ENCODE results near the gene PGM5.

The PGM5 gene

GRCh38 chr9:68482548-68482947, 126.1 kb downstream of the PGM5 start:
- DNase-seq (ENCODE audit: low read depth in 1 of 2, low spot score in 1 of 2) = no peak
- in situ Hi-C loops (cut with HindIII; ENCODE audit: low pct_unique_long_range_greater_than_20kb, low sequenced_read_pairs) = no loop called here
- TF ChIP-seq JUND (IDR thresholded peaks at IDR 0.05; ENCODE audit: low read depth) = no peak

- DNase-seq (ENCODE audit: low read depth in 1 of 2, low spot score in 1 of 2) = no peak
- in situ Hi-C loops (cut with HindIII; ENCODE audit: low pct_unique_long_range_greater_than_20kb, low sequenced_read_pairs) = no loop called here
- TF ChIP-seq JUND (IDR thresholded peaks at IDR 0.05; ENCODE audit: low read depth) = no peak
Observed at GRCh38 chr9:68488126-68488525, 131.7 kb downstream of the PGM5 start.

GRCh38 chr9:68489646-68490045, 133.2 kb downstream of the PGM5 start:
- DNase-seq (ENCODE audit: low read depth in 1 of 2, low spot score in 1 of 2) = no peak
- in situ Hi-C loops (cut with HindIII; ENCODE audit: low pct_unique_long_range_greater_than_20kb, low sequenced_read_pairs) = no loop called here
- TF ChIP-seq JUND (IDR thresholded peaks at IDR 0.05; ENCODE audit: low read depth) = no peak

- in situ Hi-C loops (cut with HindIII; ENCODE audit: low pct_unique_long_range_greater_than_20kb, low sequenced_read_pairs) = no loop called here
- DNase-seq (ENCODE audit: low read depth in 1 of 2, low spot score in 1 of 2) = peak in 1 of 2 experiments; percentile 30
- no peak for TF ChIP-seq JUND (IDR thresholded peaks at IDR 0.05; ENCODE audit: low read depth)
Observed at GRCh38 chr9:68492806-68493205, 136.4 kb downstream of the PGM5 start.

GRCh38 chr9:68493541-68493940, 137.1 kb downstream of the PGM5 start:
- in situ Hi-C loops (cut with HindIII; ENCODE audit: low pct_unique_long_range_greater_than_20kb, low sequenced_read_pairs) = no loop called here

GRCh38 chr9:68493958-68494577, 137.7 kb downstream of the PGM5 start:
- in situ Hi-C loops (cut with HindIII; ENCODE audit: low pct_unique_long_range_greater_than_20kb, low sequenced_read_pairs) = no loop called here
- no peak for TF ChIP-seq JUND (IDR thresholded peaks at IDR 0.05; ENCODE audit: low read depth)
- no peak for DNase-seq (ENCODE audit: low read depth in 1 of 2, low spot score in 1 of 2)

More at GRCh38 chr9:68493541-68493940, 137.1 kb downstream of the PGM5 start:
- no peak for DNase-seq (ENCODE audit: low read depth in 1 of 2, low spot score in 1 of 2)
- TF ChIP-seq JUND (IDR thresholded peaks at IDR 0.05; ENCODE audit: low read depth) = no peak

- in situ Hi-C loops (cut with HindIII; ENCODE audit: low pct_unique_long_range_greater_than_20kb, low sequenced_read_pairs) = no loop called here
- TF ChIP-seq JUND (IDR thresholded peaks at IDR 0.05; ENCODE audit: low read depth) = no peak
- DNase-seq (ENCODE audit: low read depth in 1 of 2, low spot score in 1 of 2) = no peak
Observed at GRCh38 chr9:68495247-68495646, 138.8 kb downstream of the PGM5 start.

GRCh38 chr9:68496356-68496755, 139.9 kb downstream of the PGM5 start:
- in situ Hi-C loops (cut with HindIII; ENCODE audit: low pct_unique_long_range_greater_than_20kb, low sequenced_read_pairs) = no loop called here
- no peak for DNase-seq (ENCODE audit: low read depth in 1 of 2, low spot score in 1 of 2)
- no peak for TF ChIP-seq JUND (IDR thresholded peaks at IDR 0.05; ENCODE audit: low read depth)

GRCh38 chr9:68497629-68498028, 141.2 kb downstream of the PGM5 start:
- TF ChIP-seq JUND (IDR thresholded peaks at IDR 0.05; ENCODE audit: low read depth) = no peak
- DNase-seq (ENCODE audit: low read depth in 1 of 2, low spot score in 1 of 2) = no peak
- in situ Hi-C loops (cut with HindIII; ENCODE audit: low pct_unique_long_range_greater_than_20kb, low sequenced_read_pairs) = no loop called here

GRCh38 chr9:68498816-68499215, 142.4 kb downstream of the PGM5 start:
- no peak for TF ChIP-seq JUND (IDR thresholded peaks at IDR 0.05; ENCODE audit: low read depth)
- in situ Hi-C loops (cut with HindIII; ENCODE audit: low pct_unique_long_range_greater_than_20kb, low sequenced_read_pairs) = no loop called here
- no peak for DNase-seq (ENCODE audit: low read depth in 1 of 2, low spot score in 1 of 2)

- in situ Hi-C loops (cut with HindIII; ENCODE audit: low pct_unique_long_range_greater_than_20kb, low sequenced_read_pairs) = no loop called here
- peak; percentile 81 for TF ChIP-seq JUND (IDR thresholded peaks at IDR 0.05; ENCODE audit: low read depth)
- DNase-seq (ENCODE audit: low read depth in 1 of 2, low spot score in 1 of 2) = peak; percentile 13 to 88
Observed at GRCh38 chr9:68500457-68501381, 144.3 kb downstream of the PGM5 start.

- DNase-seq (ENCODE audit: low read depth in 1 of 2, low spot score in 1 of 2) = no peak
- no peak for TF ChIP-seq JUND (IDR thresholded peaks at IDR 0.05; ENCODE audit: low read depth)
- in situ Hi-C loops (cut with HindIII; ENCODE audit: low pct_unique_long_range_greater_than_20kb, low sequenced_read_pairs) = no loop called here
Observed at GRCh38 chr9:68502279-68502678, 145.9 kb downstream of the PGM5 start.

Measured in T47D (cell line).